Measurements from ENCODE around the gene SLC22A12.

DNA sequence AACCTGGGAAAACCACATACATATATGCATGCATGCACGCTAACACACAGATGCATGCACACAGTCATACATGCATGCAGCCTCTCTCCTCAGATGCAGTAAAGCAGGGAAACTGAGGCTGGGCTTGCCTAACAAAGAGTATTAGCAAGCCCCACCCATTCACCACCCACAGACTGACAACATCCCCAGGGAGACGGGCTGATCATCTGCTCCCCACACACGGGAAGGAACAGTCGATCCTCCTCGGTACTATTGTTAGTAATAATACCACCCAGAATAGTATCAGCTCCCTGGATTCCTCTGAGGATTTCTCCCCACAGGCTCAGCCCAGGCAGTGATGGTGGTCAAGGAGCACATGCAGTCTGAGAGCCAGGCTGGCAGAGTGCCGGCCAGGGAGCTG is 41.2 kb downstream of the SLC22A12 start:
- no peak for TF ChIP-seq EZH2 (IDR thresholded peaks at IDR 0.05)
- TF ChIP-seq POLR2AphosphoS5 (IDR thresholded peaks at IDR 0.05; ENCODE audit: borderline replicate concordance, low read depth, low read length): no peak
- no peak for TF ChIP-seq FOXP2 (optimal IDR thresholded peaks at IDR 0.05; ENCODE audit: control extremely low read depth, extremely low read length, insufficient read depth)
